Activated CD8-positive, alpha-beta memory T cell treated with anti-CD3 and anti-CD28 coated beads, Interleukin-2, amount 50 U/mL, for 4 hours (primary cell): ENCODE results near the gene THPO.

Experiments
- DNase-seq: peaks from one replicate; pipeline ENCODE4 v3.0.0-alpha.2; 2020

Gene THPO

DNA sequence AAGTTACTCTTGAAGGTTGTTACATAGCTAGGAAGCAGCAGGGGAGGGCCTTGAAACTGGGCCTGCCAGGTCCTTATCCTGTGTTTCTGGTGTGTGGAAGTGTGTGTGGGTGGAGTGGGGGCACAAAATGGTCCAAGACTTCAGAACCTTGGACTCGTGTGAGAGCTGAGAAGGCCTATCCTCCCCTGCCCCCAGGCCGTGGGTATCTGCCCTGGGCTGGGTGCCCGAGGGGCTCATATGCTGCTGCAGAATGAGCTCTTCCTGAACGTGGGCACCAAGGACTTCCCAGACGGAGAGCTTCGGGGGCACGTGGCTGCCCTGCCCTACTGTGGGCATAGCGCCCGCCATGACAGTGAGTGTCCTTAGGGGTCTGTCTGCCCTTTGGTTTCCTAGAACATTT is 6.3 kb upstream of the THPO start:
- no peak for DNase-seq

DNA sequence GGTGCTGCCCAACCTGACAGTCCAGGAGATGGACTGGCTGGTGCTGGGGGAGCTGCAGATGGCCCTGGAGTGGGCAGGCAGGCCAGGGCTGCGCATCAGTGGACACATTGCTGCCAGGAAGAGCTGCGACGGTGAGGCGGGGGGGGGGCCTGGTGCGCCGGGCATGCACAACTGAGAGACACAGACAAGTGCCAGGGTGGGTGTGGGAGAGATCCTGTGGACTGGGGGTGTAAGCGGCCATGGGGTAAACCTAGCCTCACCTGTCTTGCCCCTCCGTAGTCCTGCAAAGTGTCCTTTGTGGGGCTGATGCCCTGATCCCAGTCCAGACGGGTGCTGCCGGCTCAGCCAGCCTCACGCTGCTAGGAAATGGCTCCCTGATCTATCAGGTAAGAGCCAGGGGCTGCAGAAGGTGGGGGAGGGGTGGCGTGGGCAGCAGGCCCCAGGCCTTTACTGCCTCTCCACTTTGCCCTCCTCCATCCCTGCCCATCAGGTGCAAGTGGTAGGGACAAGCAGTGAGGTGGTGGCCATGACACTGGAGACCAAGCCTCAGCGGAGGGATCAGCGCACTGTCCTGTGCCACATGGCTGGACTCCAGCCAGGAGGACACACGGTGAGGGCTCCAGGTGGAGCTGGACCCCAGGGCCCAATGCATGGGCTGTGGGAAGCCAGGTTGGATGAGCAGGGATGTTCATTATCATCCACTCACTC is 5.2 kb upstream of the THPO start:
- DNase-seq: no peak

DNA sequence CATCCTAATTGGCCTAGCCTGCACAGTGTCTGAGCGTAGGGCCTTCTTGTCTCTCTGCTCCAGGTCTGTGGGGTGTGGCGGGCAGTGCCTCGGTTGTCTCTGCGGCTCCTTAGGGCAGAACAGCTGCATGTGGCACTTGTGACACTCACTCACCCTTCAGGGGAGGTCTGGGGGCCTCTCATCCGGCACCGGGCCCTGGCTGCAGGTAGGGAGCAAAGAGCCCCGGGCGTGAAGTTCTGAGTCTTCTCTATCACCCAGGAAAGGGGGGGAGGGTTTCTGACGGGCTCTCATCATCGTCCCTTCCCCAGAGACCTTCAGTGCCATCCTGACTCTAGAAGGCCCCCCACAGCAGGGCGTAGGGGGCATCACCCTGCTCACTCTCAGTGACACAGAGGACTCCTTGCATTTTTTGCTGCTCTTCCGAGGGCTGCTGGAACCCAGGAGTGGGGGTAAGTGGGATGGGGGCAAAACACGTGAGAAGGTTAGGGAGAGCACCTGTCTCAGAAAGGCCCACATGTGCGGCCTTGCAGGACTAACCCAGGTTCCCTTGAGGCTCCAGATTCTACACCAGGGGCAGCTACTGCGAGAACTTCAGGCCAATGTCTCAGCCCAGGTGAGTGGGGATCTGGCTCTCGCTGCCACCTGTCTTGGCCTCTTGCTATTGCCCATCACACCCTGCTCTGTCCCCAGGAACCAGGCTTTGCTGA is 4.5 kb upstream of the THPO start:
- DNase-seq: no peak

DNA sequence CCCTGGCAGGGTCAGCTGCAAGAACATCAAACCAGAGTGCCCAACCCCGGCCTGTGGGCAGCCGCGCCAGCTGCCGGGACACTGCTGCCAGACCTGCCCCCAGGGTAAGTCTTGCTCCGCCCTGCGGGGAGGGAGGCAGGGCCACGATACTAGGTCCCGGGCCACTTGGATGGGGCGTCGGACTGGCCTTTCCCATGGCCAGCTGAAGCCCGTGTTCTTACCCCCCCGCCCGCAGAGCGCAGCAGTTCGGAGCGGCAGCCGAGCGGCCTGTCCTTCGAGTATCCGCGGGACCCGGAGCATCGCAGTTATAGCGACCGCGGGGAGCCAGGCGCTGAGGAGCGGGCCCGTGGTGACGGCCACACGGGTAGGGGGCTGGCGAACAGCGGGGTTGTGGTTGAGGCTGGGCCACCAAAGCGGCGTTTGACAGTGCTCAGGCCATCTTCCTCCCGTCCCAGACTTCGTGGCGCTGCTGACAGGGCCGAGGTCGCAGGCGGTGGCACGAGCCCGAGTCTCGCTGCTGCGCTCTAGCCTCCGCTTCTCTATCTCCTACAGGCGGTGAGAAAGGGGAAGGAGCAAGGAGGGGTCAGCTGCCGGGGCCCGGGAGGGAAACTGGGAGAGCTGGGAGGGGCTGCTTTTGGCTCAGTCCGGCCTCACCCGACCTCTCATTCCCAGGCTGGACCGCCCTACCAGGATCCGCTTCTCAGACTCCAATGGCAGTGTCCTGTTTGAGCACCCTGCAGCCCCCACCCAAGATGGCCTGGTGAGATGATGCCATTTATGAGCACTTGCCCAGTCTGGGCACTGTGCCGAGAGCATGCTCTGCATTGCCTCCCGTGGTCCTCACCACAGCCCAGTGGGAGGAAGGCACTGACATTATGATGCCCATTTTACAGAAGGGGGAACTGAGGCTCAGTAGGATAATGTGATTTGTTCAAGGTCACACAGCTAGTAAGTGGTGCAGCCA is 3.5 kb upstream of the THPO start:
- DNase-seq: no peak

DNA sequence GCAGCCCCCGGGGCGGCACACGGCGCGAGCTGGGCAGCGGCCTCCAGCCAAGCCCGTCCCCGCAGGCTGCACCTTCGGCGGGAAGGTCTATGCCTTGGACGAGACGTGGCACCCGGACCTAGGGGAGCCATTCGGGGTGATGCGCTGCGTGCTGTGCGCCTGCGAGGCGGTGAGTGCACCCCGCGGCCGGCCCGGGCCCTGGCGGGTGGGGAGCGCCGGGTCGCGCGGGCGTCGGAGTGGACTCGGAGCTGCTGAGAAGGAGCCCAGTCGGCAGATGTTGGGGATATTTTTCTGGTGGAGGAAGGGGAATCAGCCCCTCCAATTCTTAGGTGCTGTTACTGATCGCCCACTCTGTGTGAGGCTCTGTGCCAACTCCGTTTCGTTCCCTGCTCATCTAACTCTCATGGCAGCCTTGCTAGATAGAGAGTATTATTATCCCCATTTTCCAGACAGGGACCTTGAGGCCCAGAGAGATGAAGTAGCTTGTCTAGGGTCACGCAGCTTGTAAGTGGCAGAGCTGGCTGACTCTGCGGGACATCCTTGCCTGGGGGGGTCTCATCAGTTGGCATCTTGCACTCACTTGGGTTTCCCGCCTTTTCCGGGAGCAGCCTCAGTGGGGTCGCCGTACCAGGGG is 2.7 kb upstream of the THPO start:
- no peak for DNase-seq

DNA sequence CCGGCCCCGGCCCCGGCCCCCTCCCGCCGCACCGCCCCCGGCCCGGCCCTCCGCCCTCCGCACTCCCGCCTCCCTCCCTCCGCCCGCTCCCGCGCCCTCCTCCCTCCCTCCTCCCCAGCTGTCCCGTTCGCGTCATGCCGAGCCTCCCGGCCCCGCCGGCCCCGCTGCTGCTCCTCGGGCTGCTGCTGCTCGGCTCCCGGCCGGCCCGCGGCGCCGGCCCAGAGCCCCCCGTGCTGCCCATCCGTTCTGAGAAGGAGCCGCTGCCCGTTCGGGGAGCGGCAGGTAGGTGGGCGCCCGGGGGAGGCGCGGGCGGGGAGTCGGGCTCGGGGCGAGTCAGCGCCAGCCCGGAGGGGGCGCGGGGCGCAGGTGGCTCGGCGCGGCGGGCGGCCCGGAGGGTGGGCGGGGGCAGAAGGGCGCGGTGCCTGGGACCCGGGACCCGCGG is 2.2 kb upstream of the THPO start:
- peak; percentile 34 for DNase-seq

DNA sequence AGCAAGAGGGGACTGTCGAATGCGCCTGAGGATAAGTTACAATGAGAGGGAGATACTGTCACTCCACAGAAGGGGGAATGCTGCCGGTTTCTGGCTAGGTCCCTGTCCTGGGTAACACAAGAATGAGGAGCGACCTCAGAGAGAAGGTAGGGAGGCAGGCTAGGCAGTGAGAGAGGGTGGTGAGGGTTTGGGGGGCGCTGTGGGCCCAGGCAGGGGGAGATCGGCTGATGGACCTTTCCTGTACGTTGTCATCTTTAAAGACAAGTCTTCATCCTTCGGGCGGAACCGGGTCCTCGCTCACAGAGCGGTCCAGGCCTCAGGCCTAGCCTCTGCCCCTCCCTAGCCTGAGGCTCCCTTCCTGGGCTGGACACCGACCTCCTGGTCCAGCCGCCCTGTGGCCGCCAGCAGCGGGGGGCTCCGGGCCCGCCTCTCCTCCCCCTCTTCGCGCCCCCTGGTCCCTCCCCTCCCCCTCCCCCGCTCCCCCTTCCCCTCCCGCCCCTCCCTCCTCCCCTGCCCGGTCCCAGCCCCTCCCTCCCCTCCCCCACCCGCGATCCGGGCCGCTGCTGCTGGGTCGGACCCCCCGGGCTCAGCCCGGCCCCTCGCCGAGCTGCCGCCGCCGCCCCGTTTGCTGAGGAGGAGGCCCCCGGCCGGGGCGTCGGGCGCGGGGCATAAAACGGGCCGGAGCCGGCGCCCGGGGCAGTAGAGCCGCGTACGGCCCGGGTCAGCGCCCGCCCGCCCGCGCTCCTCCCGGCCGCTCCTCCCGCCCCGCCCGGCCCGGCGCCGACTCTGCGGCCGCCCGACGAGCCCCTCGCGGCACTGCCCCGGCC is 1.6 kb upstream of the THPO start, which contains the start of gene CHRD:
Gene CHRD, plus strand, starts transcription at position 697 of the 827 bp plus-strand sequence. CDS start 265 bp downstream, outside the sequence.
- no peak for DNase-seq

DNA sequence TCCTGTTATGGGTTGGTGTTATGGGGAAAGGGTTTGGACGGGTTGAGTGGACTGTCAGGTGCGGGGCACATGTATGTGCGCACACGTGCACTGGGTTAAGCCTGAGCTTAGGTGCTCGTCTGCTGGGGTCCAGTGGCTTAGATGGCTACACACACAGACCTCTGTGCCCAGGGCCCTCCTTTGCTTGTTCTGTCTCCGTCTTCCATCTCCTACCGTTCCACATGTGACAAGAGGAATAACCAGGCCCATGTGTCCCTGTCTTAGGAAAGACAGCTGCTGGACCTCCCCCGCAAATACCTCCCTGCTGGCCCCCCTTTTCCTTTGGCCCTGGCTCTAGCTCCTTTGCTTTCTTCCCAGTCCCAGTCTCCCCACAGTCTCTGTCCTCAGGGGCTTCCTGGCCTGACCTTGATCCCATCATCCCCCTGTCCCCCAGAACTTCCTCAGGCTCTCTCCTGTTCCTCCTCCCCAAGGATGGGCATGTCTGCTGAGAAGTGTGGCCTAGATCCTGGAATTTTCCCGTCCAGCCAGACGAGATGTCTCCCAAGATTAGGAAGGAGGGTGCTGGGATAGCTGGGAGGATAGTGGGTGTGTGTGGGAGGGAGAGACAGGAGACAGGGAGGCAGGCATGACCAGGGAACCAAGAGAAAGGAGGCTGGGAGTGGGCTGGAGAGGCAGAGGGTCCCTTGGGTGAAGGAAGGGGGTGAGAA is 797 bp upstream of the THPO start:
- DNase-seq: no peak

DNA sequence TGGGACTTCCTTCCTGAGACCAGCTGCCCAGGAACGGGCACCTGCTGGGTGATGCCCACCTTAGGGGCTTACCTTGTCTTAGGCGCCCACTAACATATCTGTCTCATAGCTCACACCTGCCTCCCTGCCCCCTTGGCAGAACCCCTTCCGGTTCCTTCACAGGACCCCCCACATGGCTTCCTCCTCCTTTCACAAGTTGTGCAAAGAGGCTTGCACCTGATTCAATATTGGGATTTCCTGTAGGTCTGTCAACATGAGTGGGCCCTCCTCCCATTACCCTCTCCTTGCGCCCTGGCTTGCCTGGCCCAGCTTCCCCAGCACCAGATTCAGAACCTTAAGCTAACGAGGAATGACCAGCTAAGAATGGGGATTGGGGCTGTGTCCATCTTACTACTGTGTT is 633 bp downstream of the THPO start:
- no peak for DNase-seq

DNA sequence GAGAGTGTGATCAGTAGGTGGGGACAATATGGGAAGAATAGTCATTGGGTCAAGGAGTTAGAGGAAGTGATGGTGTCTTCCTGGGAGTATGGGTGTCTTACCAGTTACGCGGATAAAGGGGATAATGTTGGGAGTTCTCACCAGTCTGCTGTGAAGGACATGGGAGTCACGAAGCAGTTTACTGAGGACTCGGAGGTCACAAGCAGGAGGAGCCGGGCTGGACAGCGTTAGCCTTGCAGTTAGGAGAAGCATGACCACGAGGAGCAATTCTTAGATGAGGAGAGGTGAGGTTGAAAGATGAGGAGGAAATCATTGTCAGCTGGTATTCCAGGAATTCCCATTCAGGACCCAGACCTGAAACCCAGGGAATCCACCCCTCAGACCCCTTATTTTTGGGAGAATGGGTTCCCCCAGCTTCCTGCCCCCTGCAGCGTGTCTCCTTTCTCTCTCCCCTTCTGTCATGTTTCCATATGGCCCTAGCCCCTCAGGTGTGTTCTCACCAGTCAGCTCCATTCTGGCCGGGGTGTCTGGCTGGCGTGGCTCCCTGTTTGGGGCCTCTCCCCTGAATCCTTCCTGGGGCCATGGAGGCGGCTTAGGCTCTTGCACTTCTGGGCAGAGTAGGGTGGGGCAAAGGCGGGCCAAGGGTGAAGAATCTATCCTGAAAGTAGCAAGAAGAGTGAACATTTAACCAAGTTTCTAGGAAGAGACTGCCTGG is 2.1 kb downstream of the THPO start:
- DNase-seq: no peak

DNA sequence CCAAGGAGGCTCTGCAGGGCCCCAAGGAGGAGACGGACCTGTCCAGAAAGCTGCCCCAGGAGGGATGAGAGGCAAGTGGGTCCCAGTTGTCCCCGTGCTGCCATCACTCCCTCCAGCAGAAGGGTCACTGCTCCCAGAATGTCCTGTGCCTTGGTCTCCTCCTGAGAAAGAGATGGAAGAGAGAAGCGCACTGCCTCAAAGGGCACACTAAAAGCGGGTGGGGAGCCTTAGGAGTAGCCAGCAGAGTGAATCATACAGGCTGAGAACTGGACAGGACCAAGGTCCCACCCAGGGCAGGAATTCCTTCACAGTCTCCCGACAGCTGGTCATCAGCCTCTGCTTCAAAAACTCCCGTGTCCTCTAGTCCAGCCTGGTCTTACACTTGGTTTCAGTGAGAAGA is 4.6 kb downstream of the THPO start:
- DNase-seq: no peak

DNA sequence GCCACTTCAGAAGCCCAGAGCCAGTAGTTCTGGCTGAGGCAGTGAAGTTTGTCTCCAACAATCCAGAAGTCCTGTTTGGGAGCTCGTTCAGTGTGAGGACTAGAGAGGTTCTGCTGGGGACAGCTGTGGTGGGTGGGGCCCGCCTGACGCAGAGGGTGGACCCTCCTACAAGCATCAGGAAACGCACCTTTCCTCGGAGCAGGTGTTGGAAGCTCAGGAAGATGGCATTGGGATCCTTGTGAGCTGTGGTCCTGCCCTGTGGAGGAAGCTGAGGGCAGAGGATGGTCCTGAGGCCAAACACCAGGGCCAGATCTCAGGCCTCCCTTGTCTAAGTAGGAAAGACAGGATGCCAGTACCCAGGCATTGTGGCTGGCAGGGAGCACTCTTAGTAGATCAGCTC is 5.1 kb downstream of the THPO start:
- no peak for DNase-seq

DNA sequence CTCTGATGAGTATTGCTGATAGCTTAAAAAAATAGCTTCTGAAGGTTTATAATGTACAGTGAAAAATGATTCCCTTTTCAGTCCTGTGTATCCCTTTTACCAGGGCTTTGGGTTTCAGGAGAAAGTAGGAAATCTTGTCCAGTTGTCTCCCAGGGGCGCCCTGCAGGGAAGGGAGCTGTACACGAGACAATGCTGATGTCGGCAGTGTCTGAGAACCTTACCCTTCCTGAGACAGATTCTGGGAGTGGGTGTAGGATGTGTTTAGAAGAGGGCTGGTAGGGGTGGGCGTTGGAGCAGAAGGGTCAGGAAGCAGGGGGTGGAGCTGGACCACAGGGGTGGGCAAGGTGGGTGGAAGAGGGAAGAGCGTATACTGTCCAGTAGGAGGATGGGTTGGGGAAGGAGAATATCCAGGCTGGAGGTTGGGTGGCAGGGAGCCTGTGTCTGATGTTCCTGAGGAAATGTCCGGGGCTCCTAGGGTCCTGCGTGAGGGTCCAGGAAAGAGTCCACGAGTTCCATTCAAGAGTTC is 5.6 kb downstream of the THPO start:
- no peak for DNase-seq

DNA sequence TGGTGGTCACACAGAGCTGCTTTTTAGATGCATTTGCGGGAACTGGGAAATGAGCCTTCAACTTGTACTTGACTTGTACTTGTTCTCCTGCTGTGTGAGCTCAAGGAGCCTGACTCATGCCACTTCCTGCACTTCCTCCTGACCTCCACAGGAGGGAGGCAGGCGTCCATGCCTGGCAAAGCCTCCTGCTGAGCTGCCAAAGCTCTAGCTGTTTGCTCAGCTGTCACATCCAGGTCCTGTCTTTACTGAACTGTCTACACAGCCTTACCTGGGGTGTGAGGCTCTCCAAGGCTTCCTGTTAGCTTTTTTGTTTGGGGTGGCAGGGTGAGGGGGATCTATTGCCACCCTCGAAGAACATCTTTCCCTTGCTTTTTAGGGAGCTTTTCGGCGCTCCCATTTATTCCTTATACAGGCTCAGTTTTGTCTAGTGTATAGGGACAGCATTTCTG is 6.4 kb downstream of the THPO start:
- peak; percentile 56 for DNase-seq

DNA sequence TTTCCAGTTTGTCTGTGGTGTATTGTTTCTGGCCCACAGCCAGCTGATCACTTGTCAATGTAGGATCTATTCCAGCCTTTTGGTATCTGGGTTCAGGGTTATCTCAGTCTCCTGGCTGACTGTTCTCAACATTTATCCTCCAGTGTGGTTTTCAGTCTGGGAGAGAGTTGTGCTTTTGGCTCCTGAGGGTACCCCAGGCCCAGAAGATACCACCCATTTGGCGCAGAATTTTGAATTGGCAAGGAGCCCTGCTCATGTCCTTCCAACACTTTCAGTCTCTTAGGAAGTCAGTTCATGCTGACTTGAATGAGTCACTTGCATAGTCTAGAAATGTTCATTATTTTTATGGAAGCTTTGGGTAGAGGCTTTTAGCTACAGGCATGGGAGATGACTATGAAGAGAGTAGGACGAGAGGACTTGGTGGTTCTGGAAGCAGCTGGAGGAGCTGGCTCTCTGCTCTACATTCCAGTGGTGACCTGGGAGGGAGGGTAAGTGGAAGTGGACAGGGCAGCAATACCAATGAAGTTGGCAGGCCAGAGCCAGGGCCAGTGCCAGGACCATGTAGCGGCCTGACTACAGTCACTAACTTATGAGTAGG is 9.3 kb downstream of the THPO start:
- no peak for DNase-seq

DNA sequence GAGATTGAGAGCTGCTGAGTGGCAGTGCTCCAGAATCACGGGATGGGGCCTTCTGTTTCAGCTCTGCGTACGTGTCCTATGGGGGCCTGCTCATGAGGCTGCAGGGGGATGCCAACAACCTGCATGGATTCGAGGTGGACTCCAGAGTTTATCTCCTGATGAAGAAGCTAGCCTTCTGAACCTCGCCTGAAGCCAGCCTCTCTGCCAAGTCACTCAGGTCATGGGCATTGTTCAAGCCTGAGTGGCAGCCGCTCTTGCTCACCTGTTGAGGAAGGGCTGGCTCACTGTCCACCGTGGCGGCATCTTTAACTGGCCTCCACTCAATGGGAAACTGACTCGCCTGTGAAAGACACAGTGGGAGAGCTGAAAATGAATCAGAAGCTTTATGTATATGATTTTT is 9.9 kb downstream of the THPO start:
- no peak for DNase-seq

DNA sequence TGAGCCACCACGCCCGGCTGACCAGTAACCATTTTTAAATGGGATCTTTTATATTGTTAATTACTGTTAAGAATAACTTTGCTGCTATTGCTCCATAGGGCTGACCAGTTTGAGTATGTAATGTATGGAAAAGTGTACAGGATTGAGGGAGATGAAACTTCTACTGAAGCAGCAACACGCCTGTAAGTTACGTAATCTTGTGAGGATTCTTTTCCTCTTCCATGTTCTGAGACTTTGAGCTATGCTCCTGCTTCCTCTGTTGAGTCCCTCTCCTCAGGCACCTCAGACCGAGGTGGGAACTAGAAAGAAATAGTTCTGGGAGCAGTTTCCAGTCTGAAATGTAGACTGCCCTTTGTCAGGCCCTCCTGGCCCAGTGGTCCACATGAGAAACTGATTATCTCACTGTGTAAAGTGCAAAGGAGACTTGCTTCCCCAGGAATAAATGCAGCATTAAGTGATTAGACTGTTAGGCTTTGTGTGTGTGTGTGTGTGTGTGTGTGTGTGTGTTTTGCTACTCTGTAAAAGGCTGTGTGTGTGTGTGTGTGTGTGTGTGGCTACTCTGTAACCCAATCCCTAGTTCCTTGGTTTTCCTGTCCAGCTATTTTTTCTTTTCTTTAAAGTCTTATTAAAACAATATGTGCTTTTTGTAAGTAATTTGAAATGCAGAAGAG is 11.3 kb downstream of the THPO start:
- no peak for DNase-seq

DNA sequence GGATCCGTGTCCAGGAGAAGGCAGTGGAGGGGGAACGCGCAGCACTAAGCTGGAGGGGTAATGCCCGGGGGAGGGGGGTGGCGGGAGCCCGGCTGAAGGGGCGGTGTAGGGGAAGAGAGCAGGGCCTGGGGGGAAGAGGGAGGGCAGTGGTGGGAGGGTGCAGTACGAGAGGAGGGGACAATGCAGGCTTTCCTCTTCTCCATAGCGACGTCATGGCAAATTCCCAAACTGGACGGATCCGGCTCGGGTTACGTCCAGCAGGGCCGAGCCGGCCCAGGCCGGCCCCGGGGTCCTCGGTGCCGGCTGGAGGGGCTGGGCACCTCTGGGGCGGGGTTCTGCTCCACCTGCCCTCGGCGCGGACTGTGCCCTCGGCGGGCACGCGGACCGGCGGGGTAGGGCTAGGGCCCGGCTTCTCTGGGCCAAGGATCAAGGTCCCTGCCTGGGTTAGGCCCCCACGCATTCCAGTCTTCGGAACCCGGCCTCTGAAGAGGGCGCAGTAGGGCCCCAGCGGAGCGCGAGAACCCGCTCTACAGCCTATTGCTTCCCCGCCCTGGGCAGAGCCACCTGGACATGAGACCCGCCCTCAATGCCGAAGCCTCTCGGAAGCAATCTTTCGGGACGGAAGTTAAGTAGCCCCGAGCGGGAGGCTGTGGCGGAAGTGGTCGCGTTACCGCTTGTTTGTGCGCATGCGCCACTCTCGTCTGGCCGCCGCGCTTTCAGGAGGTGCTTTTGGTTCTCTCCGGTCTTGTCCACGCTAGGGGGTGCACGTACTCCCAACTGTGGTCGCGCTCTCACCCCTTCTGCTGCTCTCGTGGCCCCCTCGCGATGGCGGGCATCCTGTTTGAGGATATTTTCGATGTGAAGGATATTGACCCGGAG is 15.1 kb downstream of the THPO start:
- DNase-seq: peak; percentile 93
